Neutrophil (primary cell): Measurements from ENCODE around the gene THBS4.
"Not testable (repeated sequence)": the region's sequence is repeated elsewhere in the genome, so short reads cannot be mapped to it uniquely, and the experiment has no call there.

ENCODE experiments used
- H3K27ac ChIP-seq: fragments of 200-600 bp; sonication (generic); 2 replicates; pipeline ENCODE4 v1.5.1; 2016; ENCODE audit warnings: mild to moderate bottlenecking, moderate library complexity
- H3K27me3 ChIP-seq: fragments of 200-600 bp; sonication (generic); 2 replicates; pipeline ENCODE4 v1.6.0; 2016; ENCODE audit warnings: mild to moderate bottlenecking
- H3K36me3 ChIP-seq: fragments of 200-600 bp; sonication (generic); 2 replicates; pipeline ENCODE4 v1.5.1; 2017
- H3K4me1 ChIP-seq, 2 experiments: fragments of 200-600 bp in 1 of 2; sonication (generic) in 1 of 2; 1 replicate in 1 of 2; 2 replicates in 1 of 2; pipeline versions ENCODE4 v1.5.1 to v1.6.1; 2013 to 2016; ENCODE audit warnings: low read depth in 1 of 2, low read length in 1 of 2, mild to moderate bottlenecking in 1 of 2, moderate library complexity in 1 of 2; ENCODE audit not compliant: control insufficient read depth in 1 of 2, insufficient read depth in 1 of 2
- H3K4me3 ChIP-seq, 2 experiments: fragments of 200-600 bp in 1 of 2; sonication (generic) in 1 of 2; 1 replicate in 1 of 2; 2 replicates in 1 of 2; pipeline ENCODE4 v1.5.1; 2013 to 2016; ENCODE audit warnings: low read depth in 1 of 2, low read length in 1 of 2, mild to moderate bottlenecking in 1 of 2, moderate library complexity in 1 of 2
- H3K9me3 ChIP-seq: fragments of 200-600 bp; sonication (generic); 2 replicates; pipeline ENCODE4 v1.5.1; 2016
- TF ChIP-seq, protein P1 (sequence below): fragments of 200-600 bp; sonication (generic); IDR thresholded peaks from 2 replicates; pipeline ENCODE4 v1.5.1; 2016; ENCODE audit warnings: antibody characterized with exemption

THBS4 gene

DNA sequence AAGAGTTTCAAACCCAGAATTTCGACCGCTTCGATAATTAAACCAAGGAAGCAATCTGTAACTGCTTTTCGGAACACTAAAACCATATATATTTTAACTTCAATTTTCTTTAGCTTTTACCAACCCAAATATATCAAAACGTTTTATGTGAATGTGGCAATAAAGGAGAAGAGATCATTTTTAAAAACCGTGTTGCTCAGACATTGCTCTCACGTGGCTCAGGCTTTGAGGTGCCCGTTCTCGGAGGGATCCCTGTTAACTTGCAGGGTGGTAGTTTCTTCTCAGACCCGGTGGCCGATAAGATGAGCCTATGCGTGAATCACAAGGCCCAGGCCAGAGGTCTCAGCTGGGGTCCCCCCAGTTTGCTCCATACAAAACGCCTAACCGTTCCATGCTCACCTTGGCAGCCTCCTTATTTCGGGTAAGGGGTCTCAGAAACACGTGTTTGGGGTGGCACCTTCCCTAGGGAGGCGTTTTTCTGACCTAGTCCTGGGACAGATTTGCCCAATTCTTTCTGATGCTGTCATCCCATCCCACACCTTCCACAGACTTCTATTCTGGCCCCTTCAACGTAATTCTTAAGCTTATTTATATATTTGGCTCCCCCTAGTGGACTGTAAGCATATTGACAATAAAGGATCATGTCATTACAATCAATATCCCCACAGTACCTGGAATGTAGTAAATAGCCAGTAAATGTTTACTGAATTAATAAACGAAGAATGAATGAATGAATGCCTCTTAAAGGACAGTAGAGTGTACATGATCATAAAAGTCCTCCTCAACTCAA lies 48.1 kb downstream of the THBS4 start:
- Histone ChIP-seq H3K9me3 (no peaks in the 10 kb centered on the region), H3K4me3 (peak overlapping the region; percentile 21 to 42), H3K27ac (no peak overlapping the region), H3K4me1 (peaks cover 6 to 13% of the 10 kb centered on the region in 2 experiments), H3K36me3 (peaks cover 20% of the 10 kb centered on the region), H3K27me3 (no peaks in the 10 kb centered on the region)
- TF ChIP-seq, protein P1, sequence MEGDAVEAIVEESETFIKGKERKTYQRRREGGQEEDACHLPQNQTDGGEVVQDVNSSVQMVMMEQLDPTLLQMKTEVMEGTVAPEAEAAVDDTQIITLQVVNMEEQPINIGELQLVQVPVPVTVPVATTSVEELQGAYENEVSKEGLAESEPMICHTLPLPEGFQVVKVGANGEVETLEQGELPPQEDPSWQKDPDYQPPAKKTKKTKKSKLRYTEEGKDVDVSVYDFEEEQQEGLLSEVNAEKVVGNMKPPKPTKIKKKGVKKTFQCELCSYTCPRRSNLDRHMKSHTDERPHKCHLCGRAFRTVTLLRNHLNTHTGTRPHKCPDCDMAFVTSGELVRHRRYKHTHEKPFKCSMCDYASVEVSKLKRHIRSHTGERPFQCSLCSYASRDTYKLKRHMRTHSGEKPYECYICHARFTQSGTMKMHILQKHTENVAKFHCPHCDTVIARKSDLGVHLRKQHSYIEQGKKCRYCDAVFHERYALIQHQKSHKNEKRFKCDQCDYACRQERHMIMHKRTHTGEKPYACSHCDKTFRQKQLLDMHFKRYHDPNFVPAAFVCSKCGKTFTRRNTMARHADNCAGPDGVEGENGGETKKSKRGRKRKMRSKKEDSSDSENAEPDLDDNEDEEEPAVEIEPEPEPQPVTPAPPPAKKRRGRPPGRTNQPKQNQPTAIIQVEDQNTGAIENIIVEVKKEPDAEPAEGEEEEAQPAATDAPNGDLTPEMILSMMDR, result peak; percentile 80

DNA sequence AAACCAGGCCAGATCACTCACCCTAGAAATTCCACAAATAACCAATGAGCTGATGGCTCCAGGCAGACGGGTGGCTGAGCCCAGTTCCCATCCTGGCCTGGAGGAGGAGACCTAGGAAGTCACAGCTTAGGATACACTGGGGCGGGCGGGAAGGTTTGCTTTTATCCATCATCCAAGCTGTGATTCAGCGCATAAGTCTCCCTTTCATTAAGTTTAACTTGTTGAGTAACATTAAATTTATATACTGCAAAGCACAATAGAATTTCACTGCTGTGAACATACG lies 55.7 kb downstream of the THBS4 start:
- Histone ChIP-seq H3K36me3 (no peaks in the 10 kb centered on the region), H3K27ac (no peak overlapping the region), H3K9me3 (no peaks in the 10 kb centered on the region), H3K4me3 (no peak overlapping the region), H3K27me3 (no peaks in the 10 kb centered on the region), H3K4me1 (no peaks in the 10 kb centered on the region)
- TF ChIP-seq, protein P1, result no peak

DNA sequence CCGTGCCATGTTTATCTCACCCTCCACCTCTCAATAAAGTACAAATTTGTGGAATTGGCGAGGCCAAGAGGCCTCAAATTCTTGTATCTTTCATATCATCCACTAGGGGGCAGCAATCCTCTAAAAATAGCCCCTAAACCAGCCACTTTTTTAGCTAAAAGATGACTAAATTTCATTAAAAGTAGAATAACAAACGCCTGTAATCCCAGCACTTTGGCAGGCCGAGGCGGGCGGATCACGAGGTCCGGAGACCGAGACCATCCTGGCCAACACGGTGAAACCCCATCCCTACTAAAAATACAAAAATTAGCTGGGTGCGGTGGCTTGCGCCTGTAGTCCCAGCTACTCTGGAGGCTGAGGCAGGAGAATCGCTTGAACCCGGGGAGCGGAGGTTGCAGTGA lies 56.6 kb downstream of the THBS4 start:
- not testable (repeated sequence) for H3K36me3 ChIP-seq, H3K27me3 ChIP-seq, H3K4me3 ChIP-seq, H3K9me3 ChIP-seq, H3K4me1 ChIP-seq, H3K27ac ChIP-seq
- TF ChIP-seq, protein P1, result peak; percentile 73

DNA sequence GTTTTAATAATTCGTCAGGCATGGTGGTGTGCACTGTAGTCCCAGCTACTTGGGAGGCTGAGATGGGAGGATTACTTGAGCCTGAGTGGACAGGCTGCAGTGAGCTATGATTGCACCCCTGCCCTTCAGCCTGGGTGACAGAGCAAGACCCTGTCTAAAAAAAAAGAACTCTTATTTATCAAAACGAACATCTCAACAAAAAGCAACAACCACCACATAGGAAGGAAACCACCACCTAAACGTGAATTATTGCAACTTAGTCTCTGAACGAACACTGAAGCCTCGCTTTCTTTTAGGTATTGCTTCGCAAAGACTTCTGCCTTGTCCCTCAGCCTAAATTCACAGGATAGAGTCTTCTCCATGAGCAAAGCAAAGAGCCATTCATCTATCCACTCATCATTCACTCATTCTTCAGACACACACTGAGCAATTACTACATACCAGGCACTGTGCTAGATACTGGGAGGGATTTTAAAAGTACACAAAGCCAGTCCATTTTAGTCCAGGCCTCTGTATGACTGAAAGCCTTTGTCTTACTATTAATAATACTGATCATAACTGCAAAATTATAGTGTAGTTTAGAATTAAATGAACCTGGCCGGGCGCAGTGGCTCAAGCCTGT lies 57.4 kb downstream of the THBS4 start:
- Histone ChIP-seq H3K9me3 (no peaks in the 10 kb centered on the region), H3K4me3 (no peak overlapping the region), H3K27ac (no peak overlapping the region), H3K36me3 (no peaks in the 10 kb centered on the region), H3K27me3 (no peaks in the 10 kb centered on the region), H3K4me1 (no peaks in the 10 kb centered on the region)
- TF ChIP-seq, protein P1, result no peak

DNA sequence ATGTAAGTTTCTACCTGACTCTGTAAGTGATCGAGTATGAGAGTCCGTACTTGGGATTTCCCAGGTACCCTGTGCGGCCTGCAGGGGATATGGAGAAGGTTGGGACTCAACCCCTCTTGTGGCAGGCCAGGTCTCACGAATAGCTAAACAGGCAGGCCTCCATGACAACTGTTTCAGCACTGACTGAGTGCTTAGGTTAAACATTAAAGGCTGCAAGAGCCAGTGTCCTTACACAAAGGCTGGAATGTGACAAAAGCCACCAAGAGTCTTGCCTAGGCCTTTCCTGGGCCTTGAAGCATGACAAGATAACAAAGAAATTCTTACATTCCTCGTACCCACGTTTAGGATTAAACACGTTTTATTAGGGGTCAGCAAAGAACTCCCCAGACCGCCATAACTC lies 58.6 kb downstream of the THBS4 start:
- Histone ChIP-seq H3K4me3 (no peak overlapping the region), H3K27ac (no peak overlapping the region), H3K4me1 (no peaks in the 10 kb centered on the region), H3K9me3 (no peaks in the 10 kb centered on the region), H3K36me3 (no peaks in the 10 kb centered on the region), H3K27me3 (no peaks in the 10 kb centered on the region)
- TF ChIP-seq, protein P1, result no peak
